GM12873 (cell line): ENCODE measurements around the gene STUB1.

Source experiments
- CTCF ChIP-seq: IDR thresholded peaks from 2 replicates; pipeline ENCODE4 v1.5.1; 2012; ENCODE audit warnings: low read depth, mild to moderate bottlenecking, moderate library complexity, low read length, control low read depth; ENCODE audit not compliant: insufficient read depth; ENCODE audit errors: missing control alignments

STUB1 gene

DNA sequence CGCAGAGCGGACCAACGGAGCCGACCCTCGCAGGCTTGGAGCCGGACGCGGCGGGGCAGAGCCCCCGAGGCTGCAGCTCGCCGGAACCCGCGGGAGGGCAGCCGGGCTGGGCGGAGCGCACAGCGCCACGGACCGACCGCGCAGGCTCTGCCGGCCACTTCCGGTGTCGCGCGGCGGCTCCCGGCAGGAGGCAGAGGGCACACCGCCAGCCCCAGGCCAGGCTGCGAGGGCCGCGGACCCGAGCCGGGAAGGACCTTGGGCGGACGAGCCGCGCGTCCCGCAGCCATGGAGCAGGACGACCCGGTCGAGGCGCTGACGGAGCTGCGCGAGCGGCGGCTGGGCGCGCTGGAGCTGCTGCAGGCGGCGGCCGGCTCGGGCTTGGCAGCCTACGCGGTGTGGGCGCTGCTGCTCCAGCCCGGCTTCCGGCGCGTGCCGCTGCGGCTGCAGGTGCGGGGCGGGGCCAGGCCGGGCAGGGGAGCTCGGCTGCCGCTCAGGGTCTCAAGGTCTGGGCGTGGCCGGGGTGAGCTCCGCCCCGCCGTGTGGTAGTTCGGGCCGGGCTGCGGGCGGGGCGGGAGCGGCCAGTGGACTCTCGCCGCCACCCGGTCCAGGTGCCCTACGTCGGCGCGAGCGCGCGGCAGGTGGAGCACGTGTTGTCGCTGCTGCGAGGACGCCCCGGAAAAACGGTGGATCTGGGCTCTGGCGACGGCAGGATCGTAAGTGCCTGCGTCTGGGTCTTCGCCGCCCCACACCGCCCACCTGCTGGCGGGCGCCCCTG, 41.0 kb downstream of the STUB1 start, which contains the start of gene ANTKMT:
ANTKMT (plus strand) TSS at position 157 of the 775 bp plus-strand sequence; CDS start at position 286, 129 bp downstream.
- no peak for TF ChIP-seq CTCF

DNA sequence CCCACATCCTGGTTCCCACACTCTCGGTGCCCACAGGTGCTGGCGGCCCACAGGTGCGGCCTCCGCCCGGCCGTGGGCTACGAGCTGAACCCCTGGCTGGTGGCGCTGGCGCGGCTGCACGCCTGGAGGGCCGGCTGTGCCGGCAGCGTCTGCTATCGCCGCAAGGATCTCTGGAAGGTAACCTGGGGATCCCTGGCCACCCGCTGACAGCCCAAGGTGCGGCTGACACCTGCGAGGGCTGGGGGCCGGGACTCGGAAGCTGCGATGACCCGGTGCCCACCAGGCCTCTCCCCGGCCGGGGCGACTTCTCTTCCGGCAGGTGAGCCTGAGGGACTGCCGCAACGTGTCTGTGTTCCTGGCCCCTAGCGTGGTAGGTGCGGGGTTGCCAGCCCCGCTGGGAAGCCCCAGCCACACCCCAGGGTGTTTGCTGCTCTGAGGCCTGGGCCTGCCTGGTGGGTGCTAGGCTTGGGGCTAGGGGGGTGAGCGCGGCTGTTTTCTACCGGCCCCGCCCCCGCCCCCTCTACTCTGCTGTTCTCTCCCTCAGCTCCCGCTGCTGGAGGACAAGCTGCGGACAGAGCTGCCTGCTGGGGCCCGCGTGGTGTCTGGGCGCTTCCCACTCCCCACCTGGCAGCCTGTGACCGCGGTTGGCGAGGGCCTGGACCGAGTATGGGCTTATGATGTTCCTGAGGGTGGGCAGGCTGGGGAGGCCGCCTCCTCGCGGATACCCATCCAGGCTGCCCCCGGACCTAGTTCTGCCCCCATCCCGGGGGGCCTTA, 41.7 kb downstream of the STUB1 start:
- TF ChIP-seq CTCF, result no peak

DNA sequence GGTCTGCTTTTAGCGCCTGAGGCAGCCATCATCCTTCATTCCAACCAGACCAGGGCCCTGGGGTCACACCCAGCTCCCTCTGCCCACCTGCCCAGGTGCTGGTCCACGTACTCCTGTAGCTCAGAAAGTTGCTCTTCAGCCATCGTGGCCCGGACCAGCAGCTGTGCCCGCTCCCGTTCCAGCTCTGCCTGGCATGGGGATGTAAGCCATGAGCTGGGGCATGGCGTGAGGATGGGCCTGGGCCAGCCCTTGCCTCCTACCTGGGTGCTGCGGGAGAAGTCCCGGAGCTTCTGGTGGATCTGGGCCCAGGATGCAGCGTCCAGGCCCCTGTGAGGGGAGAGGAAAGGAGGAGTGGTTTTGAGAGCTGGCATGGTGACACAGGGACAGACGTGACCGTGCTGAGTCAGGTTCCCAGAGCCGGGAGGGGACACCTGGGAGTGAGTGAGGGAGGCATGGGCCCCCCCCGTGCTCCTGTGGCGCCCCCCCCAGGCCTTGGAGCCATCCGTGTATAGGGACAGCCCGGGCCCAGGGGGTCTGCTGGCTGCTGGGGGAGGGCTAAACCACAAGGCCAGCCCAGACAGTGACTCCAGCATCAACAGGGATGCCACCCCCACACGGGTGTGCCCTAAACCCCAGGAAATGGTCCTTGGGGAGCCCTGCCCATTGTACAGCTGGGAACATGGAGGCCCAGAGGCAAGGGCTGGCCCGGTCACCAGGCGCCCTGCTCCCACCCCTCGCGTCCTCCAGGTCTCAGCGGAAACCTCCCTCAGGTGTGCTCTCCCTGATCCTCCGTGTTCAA, 42.8 kb downstream of the STUB1 start:
- no peak for TF ChIP-seq CTCF

GRCh38 chr16:723695-724094, 43.5 kb downstream of the STUB1 start:
- TF ChIP-seq CTCF, result no peak

- TF ChIP-seq CTCF, result no peak
Measured at GRCh38 chr16:724188-725040, 44.2 kb downstream of the STUB1 start.

DNA sequence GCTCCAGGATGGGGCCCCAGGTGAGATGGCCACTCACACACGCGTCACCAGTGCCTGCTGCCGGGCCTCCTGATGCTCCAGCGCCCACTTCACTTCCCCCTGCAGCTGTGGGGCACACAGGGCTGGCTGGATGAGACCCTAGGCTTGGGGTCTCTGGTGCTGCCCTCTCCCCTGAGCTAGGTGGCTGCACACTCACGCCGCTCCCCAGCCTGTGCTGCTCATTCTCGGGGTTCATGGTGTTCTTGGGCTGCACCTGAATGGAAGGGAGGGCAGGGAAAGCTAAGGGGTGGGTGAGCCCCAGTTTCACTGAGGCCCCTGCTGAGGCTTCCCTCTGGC, 44.8 kb downstream of the STUB1 start:
- TF ChIP-seq CTCF, result no peak
